Measurements from ENCODE around the gene IQGAP3. TPM values are rescaled to one million over a fixed set of nuclear protein-coding genes. Genes with fewer than 3 reads are reported as not detected.

IQGAP3 gene
- total and polyA plus RNA-seq, 2 of the 4 experiments (the other 2 are of a cell fraction), result 12.5 to 13.6 TPM

DNA sequence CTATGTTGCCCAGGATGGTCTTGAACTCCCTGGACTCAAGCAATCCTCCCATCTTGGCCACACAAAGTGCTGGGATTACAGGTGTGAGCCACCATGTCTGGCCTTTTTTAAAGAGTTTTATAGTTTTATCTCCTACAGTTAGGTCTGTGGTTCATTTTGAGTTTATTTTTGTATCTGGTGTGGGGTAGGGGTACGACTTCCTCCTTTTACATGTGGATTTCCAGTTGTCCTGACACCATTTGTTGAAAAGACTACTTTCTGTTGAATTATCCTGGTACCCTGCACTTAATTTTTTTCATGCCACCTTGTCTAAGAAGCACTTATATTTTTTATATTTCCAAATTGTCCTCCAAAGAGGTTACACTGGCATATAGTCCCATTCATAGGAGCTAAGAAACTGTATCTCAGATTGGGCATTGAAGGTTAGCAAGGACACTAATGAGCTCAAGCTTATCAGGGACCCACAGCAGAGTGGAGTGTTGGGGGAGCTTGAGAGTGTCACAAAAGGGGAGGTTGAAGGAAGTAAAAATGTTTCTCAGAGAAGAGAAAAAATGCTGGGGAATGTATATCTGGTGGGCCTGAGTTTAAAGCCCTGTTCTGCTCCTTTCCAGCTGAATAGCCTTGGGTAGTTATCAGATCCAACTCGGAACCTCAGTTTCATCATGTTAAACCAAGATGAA lies 48.4 kb downstream of the IQGAP3 start:
- no peak overlapping the region for H2AK5ac ChIP-seq (ENCODE audit: low read depth, low read length)
- TF ChIP-seq, protein P1, sequence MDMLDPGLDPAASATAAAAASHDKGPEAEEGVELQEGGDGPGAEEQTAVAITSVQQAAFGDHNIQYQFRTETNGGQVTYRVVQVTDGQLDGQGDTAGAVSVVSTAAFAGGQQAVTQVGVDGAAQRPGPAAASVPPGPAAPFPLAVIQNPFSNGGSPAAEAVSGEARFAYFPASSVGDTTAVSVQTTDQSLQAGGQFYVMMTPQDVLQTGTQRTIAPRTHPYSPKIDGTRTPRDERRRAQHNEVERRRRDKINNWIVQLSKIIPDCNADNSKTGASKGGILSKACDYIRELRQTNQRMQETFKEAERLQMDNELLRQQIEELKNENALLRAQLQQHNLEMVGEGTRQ (IDR thresholded peaks at IDR 0.05; ENCODE audit: low read depth, low read length), result no peak
- TF ChIP-seq MAZ (IDR thresholded peaks at IDR 0.05; ENCODE audit: borderline replicate concordance, low read depth, low read length) (no peak), RFX5 (IDR thresholded peaks at IDR 0.05; ENCODE audit: low read depth, low read length) (no peak), RAD21 (IDR thresholded peaks at IDR 0.05; ENCODE audit: low read length) (no peak), NFE2L2 (IDR thresholded peaks at IDR 0.05; ENCODE audit: low read depth, low read length) (no peak)
- TF ChIP-seq, protein P2, sequence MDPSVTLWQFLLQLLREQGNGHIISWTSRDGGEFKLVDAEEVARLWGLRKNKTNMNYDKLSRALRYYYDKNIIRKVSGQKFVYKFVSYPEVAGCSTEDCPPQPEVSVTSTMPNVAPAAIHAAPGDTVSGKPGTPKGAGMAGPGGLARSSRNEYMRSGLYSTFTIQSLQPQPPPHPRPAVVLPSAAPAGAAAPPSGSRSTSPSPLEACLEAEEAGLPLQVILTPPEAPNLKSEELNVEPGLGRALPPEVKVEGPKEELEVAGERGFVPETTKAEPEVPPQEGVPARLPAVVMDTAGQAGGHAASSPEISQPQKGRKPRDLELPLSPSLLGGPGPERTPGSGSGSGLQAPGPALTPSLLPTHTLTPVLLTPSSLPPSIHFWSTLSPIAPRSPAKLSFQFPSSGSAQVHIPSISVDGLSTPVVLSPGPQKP (IDR thresholded peaks at IDR 0.05; ENCODE audit: borderline replicate concordance, low read depth, low read length), result no peak
- intact Hi-C loops (cut with micrococcal nuclease), result no loop called here

More for the DNA sequence above, 48.4 kb downstream of the IQGAP3 start:
- Histone ChIP-seq H3K23ac (ENCODE audit: low read depth, low read length) (no peak overlapping the region), H3K9ac (ENCODE audit: low read depth, low read length) (no peak overlapping the region), H3K56ac (ENCODE audit: extremely low read depth, insufficient read depth, low read length) (no peak overlapping the region), H3K27ac (ENCODE audit: insufficient read depth, low read length) (no peak overlapping the region), H3K27me3 (ENCODE audit: control insufficient read depth, insufficient read depth, low read length) (no peaks in the 10 kb centered on the region), H3K36me3 (ENCODE audit: control insufficient read depth, insufficient read depth, low read length) (peaks cover 3% of the 10 kb centered on the region; the same call in 1 of the 2 replicates), H3K4ac (ENCODE audit: low read depth, low read length) (no peak overlapping the region), H2BK5ac (ENCODE audit: low read depth, low read length, poor library complexity, severe bottlenecking) (no peak overlapping the region), H4K5ac (ENCODE audit: low read depth, low read length) (no peak overlapping the region), H3K4me1 (ENCODE audit: control insufficient read depth, insufficient read depth, low read length) (no peaks in the 10 kb centered on the region), H3K4me2 (ENCODE audit: low read depth, low read length) (no peak overlapping the region), H2BK120ac (ENCODE audit: low read depth, low read length) (no peak overlapping the region), H4K8ac (ENCODE audit: low read depth in 2 of 2, low read length in 2 of 2) (no peak overlapping the region), H2AK9ac (replicated peaks; ENCODE audit: low read depth, low read length, poor library complexity) (no peak overlapping the region), H2BK15ac (ENCODE audit: low read depth, low read length) (no peak overlapping the region), H2BK20ac (ENCODE audit: low read depth, low read length) (no peak overlapping the region), H3K79me1 (ENCODE audit: low read depth in 1 of 2, low read length in 2 of 2) (0 out of 4 replicates have a peak, but pooled peaks cover 0 to 1% of the 10 kb centered on the region in 2 experiments), H3K18ac (ENCODE audit: low read depth, low read length) (no peak overlapping the region), H2AFZ (replicated peaks; ENCODE audit: low read length, poor library complexity) (no peak overlapping the region), H3K4me3 (ENCODE audit: insufficient read depth, low read depth, low read length) (no peak overlapping the region), H4K20me1 (ENCODE audit: insufficient read depth, low read length) (no peaks in the 10 kb centered on the region), H3K9me1 (ENCODE audit: insufficient read depth, low read length) (no peaks in the 10 kb centered on the region), H3K14ac (replicated peaks; ENCODE audit: low read depth, low read length) (no peak overlapping the region), H3K9me3 (ENCODE audit: control insufficient read depth, insufficient read depth, low read length) (no peaks in the 10 kb centered on the region), H4K91ac (ENCODE audit: insufficient read depth, low read depth, low read length) (no peak overlapping the region)
- DNase-seq (no peak), ATAC-seq (ENCODE audit: low read depth) (no peak)
- WGBS, 2 experiments (ENCODE audit: extremely low coverage in 2 of 2, insufficient read length in 1 of 2), result no CpG with 5 or more reads among the region's 2 CpGs
- POLR2A ChIA-PET (ENCODE audit: unreplicated experiment), result no interaction called here
- BruUV-seq (replicated peaks), result no TSS peak
- dilution Hi-C loops (cut with HindIII; ENCODE audit: low sequenced_read_pairs, unreplicated experiment) (no loop called here), in situ Hi-C loops (cut with MboI; ENCODE audit: low sequenced_read_pairs) (no loop called here)
- CTCF ChIA-PET, result interaction anchor here (0.8 kb wide), 1 partner anchor 19 kb away, joined by 3 read pairs; no protein-coding TSS in a partner anchor
